ENCODE results near the gene B4GALT5. TPM values are rescaled to one million over a fixed set of nuclear protein-coding genes. Genes with fewer than 3 reads are reported as not detected.

Gene B4GALT5
- polyA plus RNA-seq, 1 of the 3 experiments (the other 2 are of a cell fraction): 35.1 TPM

DNA sequence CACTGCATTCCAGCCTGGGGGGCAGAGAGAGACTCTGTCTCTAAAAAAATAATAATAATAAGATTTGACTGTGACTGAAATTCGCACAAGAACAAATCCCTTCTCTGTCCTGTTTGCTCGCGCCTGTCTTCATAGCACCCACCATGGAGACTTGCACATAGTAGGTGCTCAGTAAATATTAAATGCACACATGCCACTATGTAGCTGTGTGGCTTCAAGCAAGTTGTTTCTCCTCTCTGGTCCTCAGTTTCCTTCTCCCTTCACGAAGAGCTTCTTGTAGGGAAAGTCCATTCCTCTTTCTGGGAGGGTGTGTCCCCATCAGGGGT, 130.4 kb downstream of the B4GALT5 start:
- no peak overlapping the region; a peak in 1 of 4 replicates for H3K27ac ChIP-seq (ENCODE audit: low read depth in 2 of 2, low read length in 1 of 2)
- no peaks in the 10 kb centered on the region for H4K20me1 ChIP-seq (ENCODE audit: insufficient read depth)
- H2AFZ ChIP-seq (ENCODE audit: low read depth): no peak overlapping the region
- H3K27me3 ChIP-seq (ENCODE audit: insufficient read depth): no peaks in the 10 kb centered on the region
- no peak for DNase-seq
- no peaks in the 10 kb centered on the region for H3K79me2 ChIP-seq (ENCODE audit: insufficient read depth)
- H3K4me1 ChIP-seq (ENCODE audit: control insufficient read depth in 1 of 2, insufficient read depth in 2 of 2, low read depth in 1 of 2, low read length in 1 of 2): peaks cover 0 to 10% of the 10 kb centered on the region in 2 experiments; a peak in 2 of 4 replicates
- H3K4me2 ChIP-seq: no peak overlapping the region
- ChIA-PET CTCF (interaction anchor here (0.6 to 5.3 kb wide), 7 partner anchors 10 to 263 kb away, joined by 3 to 33 read pairs (median 3); no protein-coding TSS in a partner anchor), POLR2A (no interaction called here)
- H3K9me2 ChIP-seq: no peaks in the 10 kb centered on the region
- TF ChIP-seq RXRA (IDR thresholded peaks at IDR 0.05; ENCODE audit: borderline replicate concordance, low read depth) (no peak), RAD21 (IDR thresholded peaks at IDR 0.05; ENCODE audit: low read length) (no peak), REST (IDR thresholded peaks at IDR 0.05; ENCODE audit: low read depth, low read length) (no peak), EZH2phosphoT487 (IDR thresholded peaks at IDR 0.05; ENCODE audit: borderline replicate concordance, low read depth) (no peak)
- TF ChIP-seq, protein P1, sequence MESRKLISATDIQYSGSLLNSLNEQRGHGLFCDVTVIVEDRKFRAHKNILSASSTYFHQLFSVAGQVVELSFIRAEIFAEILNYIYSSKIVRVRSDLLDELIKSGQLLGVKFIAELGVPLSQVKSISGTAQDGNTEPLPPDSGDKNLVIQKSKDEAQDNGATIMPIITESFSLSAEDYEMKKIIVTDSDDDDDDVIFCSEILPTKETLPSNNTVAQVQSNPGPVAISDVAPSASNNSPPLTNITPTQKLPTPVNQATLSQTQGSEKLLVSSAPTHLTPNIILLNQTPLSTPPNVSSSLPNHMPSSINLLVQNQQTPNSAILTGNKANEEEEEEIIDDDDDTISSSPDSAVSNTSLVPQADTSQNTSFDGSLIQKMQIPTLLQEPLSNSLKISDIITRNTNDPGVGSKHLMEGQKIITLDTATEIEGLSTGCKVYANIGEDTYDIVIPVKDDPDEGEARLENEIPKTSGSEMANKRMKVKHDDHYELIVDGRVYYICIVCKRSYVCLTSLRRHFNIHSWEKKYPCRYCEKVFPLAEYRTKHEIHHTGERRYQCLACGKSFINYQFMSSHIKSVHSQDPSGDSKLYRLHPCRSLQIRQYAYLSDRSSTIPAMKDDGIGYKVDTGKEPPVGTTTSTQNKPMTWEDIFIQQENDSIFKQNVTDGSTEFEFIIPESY (IDR thresholded peaks at IDR 0.05; ENCODE audit: borderline replicate concordance, low read depth): no peak
- 73% methylated on average over 4 of the region's 4 CpGs for WGBS (ENCODE audit: low lambda C conversion rate)
- no peaks in the 10 kb centered on the region for H3K9me3 ChIP-seq
- H3K4me3 ChIP-seq (ENCODE audit: low read depth in 2 of 2, low read length in 1 of 2): no peak overlapping the region
- H3K9ac ChIP-seq: no peak overlapping the region
- no peaks in the 10 kb centered on the region for H3K36me3 ChIP-seq (replicated peaks in 1 of 2; ENCODE audit: control insufficient read depth in 1 of 2, insufficient read depth in 2 of 2, low read length in 1 of 2)
- H3F3A ChIP-seq (replicated peaks; ENCODE audit: insufficient read depth): peaks cover 4% of the 10 kb centered on the region

Small RNA genes lying within 50 kb of the gene (small RNA-seq; reads per million reads assigned to genes)
- gene RN7SL197P: 0 reads per million in 7 experiments
- gene SNRPFP1: 0 to 0.64 (median 0) reads per million in 7 experiments

Other genes with a start within 250 kb of the B4GALT5 start
- 0.82 and 1.1 TPM in 2 replicates for gene KCNB1, start 231.2 kb downstream of the B4GALT5 start, polyA plus RNA-seq (2012; rRNA removed)
- 0.67 and 1.0 TPM in 2 replicates for gene PTGIS, start 145.7 kb downstream of the B4GALT5 start, polyA plus RNA-seq (2012; rRNA removed)
- gene SLC9A8, start 99.0 kb upstream of the B4GALT5 start, polyA plus RNA-seq (2012; rRNA removed): 2.8 and 3.4 TPM in 2 replicates
- 5.8 and 7.2 TPM in 2 replicates for gene SPATA2, start 201.7 kb upstream of the B4GALT5 start, polyA plus RNA-seq (2012; rRNA removed)
- gene RNF114, start 222.5 kb upstream of the B4GALT5 start, polyA plus RNA-seq (2012; rRNA removed): 30.2 and 55.0 TPM in 2 replicates

Data from SK-N-SH (cell line).